Right cardiac atrium (tissue), 5 donors: Measurements from ENCODE around the gene NIN. TPM values are rescaled to one million over a fixed set of nuclear protein-coding genes. Genes with fewer than 3 reads are reported as not detected.
A peak's percentile ranks its signal among the peaks of the same experiment; 100 is the strongest.
"Not testable (repeated sequence)": the region's sequence is repeated elsewhere in the genome, so short reads cannot be mapped to it uniquely, and the experiment has no call there.

Source experiments
- ATAC-seq, 2 donors: fragments of 200-7000 bp; cut with Tn5 transposase; one replicate each; pipeline versions ENCODE4 v1.8.0 to v1.9.1; 2020; ENCODE audit warnings: moderate library complexity in 2 of 2, mild to moderate bottlenecking in 1 of 2
- DNase-seq, 3 donors: peaks; one replicate each; pipeline ENCODE4 v3.0.0-alpha.2; 2020
- H3K27ac ChIP-seq: one replicate; pipeline ENCODE4 v1.5.1; 2013; ENCODE audit warnings: mild to moderate bottlenecking, low read length, control low read depth, moderate library complexity
- H3K27me3 ChIP-seq: one replicate; pipeline ENCODE4 v1.6.1; 2013; ENCODE audit not compliant: control insufficient read depth, insufficient read depth
- H3K4me1 ChIP-seq: one replicate; pipeline ENCODE4 v1.6.1; 2013; ENCODE audit warnings: low read length; ENCODE audit not compliant: control insufficient read depth, insufficient read depth
- H3K4me3 ChIP-seq: one replicate; pipeline ENCODE4 v1.5.1; 2013; ENCODE audit warnings: low read length, control low read depth
- H3K9me3 ChIP-seq: one replicate; pipeline ENCODE4 v1.6.1; 2013; ENCODE audit warnings: low read length; ENCODE audit not compliant: control insufficient read depth
- WGBS: extraction: QIAGEN DNeasy Blood & Tissue Kit; methylation state at CpG from one replicate; pipeline ENCODE4 v1.1.7; 2013; 5-methylcytosine and 5-hydroxymethylcytosine counted together
- intact Hi-C, 4 donors: fragments of 100-400 bp; cut with DNase I; formaldehyde crosslinking; loops; one replicate each; pipeline versions ENCODE4 v1.11.0 to v1.14.0; 2022 to 2023
- polyA plus RNA-seq: library from polyadenylated mRNA; stranded (reverse); fragments of 200-250 nt; gene quantifications from one replicate; pipeline ENCODE4 v1.2.3, GENCODE V29; 2013
- total RNA-seq, 4 donors: library from RNA; stranded (reverse); fragmentation: NEBNext Ultra II Directional; extraction: Animal tissue kit (Norgen Biotek cat#: 25700); gene quantifications; one replicate each; pipeline ENCODE4 v1.2.1, GENCODE V29; 2021
- donor health status: healthy with polysubstance abuse.
- donor health status: DM: no; HTN: yes; CAD: no.
- donor health status: DM: no; HTN: no; CAD: no.
- donor health status: DM: no; HTN: yes; CAD: no; lungs with severe emphysema.
- donor health status: DM: yes; HTN: yes; CAD: no.

NIN gene
- total and polyA plus RNA-seq, 5 donors, result 24.4 to 53.2 (median 45.8) TPM

DNA sequence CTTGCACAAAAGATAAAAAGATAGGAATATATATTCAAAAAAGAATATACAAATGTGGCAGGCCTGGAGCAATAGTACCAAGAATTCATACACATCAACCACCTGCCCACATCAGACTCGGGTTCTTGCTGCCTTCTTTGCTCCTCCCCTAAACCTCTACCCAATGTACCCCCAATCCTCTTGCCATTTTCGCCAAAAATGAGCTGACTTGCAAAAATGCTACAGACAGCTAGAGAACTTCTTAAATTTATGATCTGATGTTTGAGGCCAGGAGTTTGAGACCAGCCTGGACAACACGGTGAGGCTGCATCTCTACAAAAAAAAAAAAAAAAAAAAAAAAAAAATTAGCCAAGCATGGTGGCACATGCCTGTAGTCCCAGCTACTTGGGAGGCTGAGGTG is 119.9 kb downstream of the NIN start:
- 96% methylated on average over 3 of the region's 3 CpGs for WGBS
- Histone ChIP-seq H3K9me3 (no peaks in the 10 kb centered on the region), H3K27me3 (no peaks in the 10 kb centered on the region), H3K4me3 (no peak overlapping the region), H3K27ac (no peak overlapping the region), H3K4me1 (no peaks in the 10 kb centered on the region)
- DNase-seq, result no peak
- intact Hi-C loops, result loop anchor here in 2 of 4 donors (10.0 kb wide), 2 partner anchors 96 to 106 kb away; no protein-coding TSS in a partner anchor
- ATAC-seq, result no peak

DNA sequence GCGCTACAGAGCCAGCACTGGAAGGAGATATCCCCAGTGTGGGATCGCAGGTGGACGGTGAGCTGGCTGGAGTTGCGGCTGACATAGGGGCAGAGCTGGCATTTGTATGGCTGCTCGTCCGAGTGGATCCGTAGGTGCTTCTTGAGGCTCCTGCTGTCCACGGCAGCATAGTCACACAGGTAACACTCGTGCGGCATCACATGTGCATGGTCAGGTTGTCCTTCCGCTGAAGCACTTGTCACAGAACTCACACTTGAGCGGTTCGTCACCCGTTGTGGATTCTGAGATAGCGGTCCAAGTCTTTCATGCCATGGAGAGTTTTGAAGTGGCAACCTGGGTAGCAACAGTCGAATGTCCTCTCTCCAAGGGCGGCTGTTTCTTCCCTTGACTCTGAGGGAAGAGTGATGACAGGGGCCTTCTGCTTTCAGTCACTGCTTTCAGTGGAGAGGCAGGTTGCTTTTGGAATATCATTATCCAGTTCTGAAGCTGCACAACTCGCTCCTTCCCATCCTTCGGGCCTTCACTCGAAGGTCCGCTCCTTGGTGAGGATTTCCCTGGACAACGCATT is 125.9 kb downstream of the NIN start:
- DNase-seq (no peak), ATAC-seq (no peak)
- no peak overlapping the region for H3K4me3 ChIP-seq
- no peaks in the 10 kb centered on the region for H3K9me3 ChIP-seq
- intact Hi-C loops, result no loop called here
- no peak overlapping the region for H3K27ac ChIP-seq
- H3K27me3 ChIP-seq, result no peaks in the 10 kb centered on the region
- no peaks in the 10 kb centered on the region for H3K4me1 ChIP-seq
- WGBS, result 66% methylated on average over 22 of the region's 22 CpGs

GRCh38 chr14:50704454-50705010 is 126.4 kb downstream of the NIN start:
- Histone ChIP-seq H3K4me3 (no peak overlapping the region), H3K4me1 (no peaks in the 10 kb centered on the region), H3K9me3 (no peaks in the 10 kb centered on the region), H3K27ac (no peak overlapping the region), H3K27me3 (no peaks in the 10 kb centered on the region)
- WGBS, result 93% methylated on average over 26 of the region's 26 CpGs
- no peak for ATAC-seq
- intact Hi-C loops, result no loop called here
- DNase-seq, result peak in 1 of 3 donors; percentile 53

GRCh38 chr14:50697659-50698290 is 133.2 kb downstream of the NIN start:
- 74% methylated on average over 4 of the region's 4 CpGs for WGBS
- Histone ChIP-seq H3K27ac (no peak overlapping the region), H3K27me3 (no peaks in the 10 kb centered on the region), H3K4me1 (no peaks in the 10 kb centered on the region), H3K4me3 (no peak overlapping the region), H3K9me3 (no peaks in the 10 kb centered on the region)
- intact Hi-C loops, result no loop called here
- DNase-seq, result no peak
- no peak for ATAC-seq

GRCh38 chr14:50694260-50694659 is 136.7 kb downstream of the NIN start:
- H3K27me3 ChIP-seq, H3K27ac ChIP-seq, H3K4me1 ChIP-seq, H3K4me3 ChIP-seq, ATAC-seq, intact Hi-C loops, DNase-seq, H3K9me3 ChIP-seq: not testable (repeated sequence)
- 96% methylated on average over 3 of the region's 3 CpGs for WGBS

- 94% methylated on average over 1 of the region's 1 CpG for WGBS
- Histone ChIP-seq H3K27ac (no peak overlapping the region), H3K9me3 (no peaks in the 10 kb centered on the region), H3K4me1 (no peaks in the 10 kb centered on the region), H3K27me3 (no peaks in the 10 kb centered on the region), H3K4me3 (no peak overlapping the region)
- ATAC-seq (no peak), DNase-seq (no peak)
- intact Hi-C loops, result no loop called here
Observed at GRCh38 chr14:50688875-50689274, 142.1 kb downstream of the NIN start.

DNA sequence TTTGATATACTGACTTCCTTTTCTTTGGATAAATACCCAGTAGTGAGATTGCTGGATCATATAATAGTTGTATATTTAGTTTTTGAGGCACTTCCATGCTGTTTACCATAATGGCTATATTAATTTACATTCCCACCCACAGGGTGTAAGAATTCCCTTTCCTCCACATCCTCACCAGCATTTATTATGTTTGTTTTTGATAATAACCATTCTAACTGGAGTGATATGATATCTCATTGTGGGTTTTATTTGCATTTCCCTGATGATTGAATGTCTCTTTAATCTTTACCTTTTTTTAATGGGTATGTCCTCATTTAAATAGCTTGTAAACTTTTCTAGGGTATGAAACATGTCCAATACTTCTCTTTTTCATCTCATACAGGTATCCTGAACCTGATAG is 151.3 kb downstream of the NIN start:
- no peak overlapping the region for H3K4me3 ChIP-seq
- no peak for DNase-seq
- no peaks in the 10 kb centered on the region for H3K27me3 ChIP-seq
- H3K9me3 ChIP-seq, result no peaks in the 10 kb centered on the region
- peaks cover 6% of the 10 kb centered on the region for H3K4me1 ChIP-seq
- intact Hi-C loops, result no loop called here
- no peak for ATAC-seq
- H3K27ac ChIP-seq, result no peak overlapping the region

DNA sequence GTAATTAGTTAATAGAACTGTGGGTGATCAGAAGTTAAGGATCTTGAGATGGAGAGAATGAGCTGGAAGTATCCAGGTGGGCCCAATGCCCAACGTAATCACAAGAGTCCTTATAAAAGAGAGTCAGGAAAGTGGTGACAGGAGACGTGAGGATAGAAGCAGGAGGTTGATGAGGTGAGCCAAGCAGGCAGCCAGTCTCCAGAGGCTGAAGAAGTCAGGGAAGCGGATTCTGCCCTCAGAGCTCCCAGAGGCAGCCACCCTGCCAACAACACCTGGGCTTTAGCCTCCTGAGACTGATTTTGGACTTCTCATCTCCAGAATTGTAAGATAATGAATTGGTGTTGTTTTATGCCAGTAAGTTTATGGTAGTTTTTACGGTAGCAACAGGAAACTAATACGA is 152.8 kb downstream of the NIN start:
- Histone ChIP-seq H3K4me3 (no peak overlapping the region), H3K9me3 (no peaks in the 10 kb centered on the region), H3K27me3 (no peaks in the 10 kb centered on the region), H3K27ac (no peak overlapping the region), H3K4me1 (peaks cover 6% of the 10 kb centered on the region)
- 60% methylated on average over 5 of the region's 5 CpGs for WGBS
- intact Hi-C loops, result no loop called here
- DNase-seq (no peak), ATAC-seq (no peak)

DNA sequence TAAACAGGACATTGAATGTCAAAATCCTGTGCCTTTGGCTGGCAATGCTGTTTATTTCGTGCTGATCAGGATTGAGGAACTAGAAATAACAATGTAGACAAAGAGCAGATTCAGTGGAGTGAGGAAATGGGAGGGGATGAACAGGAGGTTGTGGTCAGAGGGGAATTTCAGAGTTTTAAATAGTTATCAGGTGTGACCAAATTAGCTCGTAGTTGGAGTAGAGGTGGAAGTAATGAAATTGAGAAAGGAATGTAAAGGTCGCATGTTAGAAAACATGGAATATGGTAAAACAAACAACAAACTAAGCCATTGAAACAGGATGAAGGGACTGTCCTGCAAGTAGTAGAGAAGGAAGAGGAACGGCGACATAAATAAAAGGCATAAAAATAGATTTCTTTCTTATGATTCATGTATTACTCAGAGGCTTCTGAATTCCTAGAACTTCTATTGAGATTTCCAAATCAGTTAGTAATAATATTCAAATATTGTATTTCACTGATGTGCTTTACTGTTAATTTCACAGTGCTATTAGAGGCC is 153.4 kb downstream of the NIN start:
- WGBS, result 29% methylated on average over 5 of the region's 5 CpGs
- DNase-seq, result no peak
- intact Hi-C loops, result no loop called here
- peak; percentile 33 to 62 for ATAC-seq
- Histone ChIP-seq H3K4me1 (peaks cover 6% of the 10 kb centered on the region), H3K27ac (no peak overlapping the region), H3K9me3 (no peaks in the 10 kb centered on the region), H3K27me3 (no peaks in the 10 kb centered on the region), H3K4me3 (no peak overlapping the region)

- 75% methylated on average over 7 of the region's 7 CpGs for WGBS
- intact Hi-C loops, result no loop called here
- no peak overlapping the region for H3K27ac ChIP-seq
Observed at GRCh38 chr14:50676814-50677516, 154.0 kb downstream of the NIN start.

DNA sequence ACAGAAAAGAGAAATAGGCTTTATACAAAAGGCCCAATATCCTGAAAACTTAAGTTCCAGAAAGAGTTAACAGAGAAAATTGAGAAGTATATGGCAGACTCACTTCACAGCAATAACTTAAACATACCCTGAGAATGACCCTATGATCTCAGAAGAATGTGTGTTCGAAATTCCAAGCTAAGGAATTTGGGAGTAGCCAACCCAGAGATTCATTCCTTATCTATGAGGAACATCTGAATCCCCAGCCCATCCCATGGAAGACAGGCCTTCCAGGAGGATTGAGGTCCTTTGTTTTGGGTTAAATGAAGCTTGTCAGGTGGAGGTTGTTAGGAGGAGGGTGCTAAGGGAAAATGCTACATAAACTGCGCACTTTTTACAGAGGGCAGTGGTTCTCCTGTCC is 155.4 kb downstream of the NIN start:
- no peak for ATAC-seq
- DNase-seq, result no peak
- WGBS, result 77% methylated on average over 2 of the region's 2 CpGs
- peaks cover 6% of the 10 kb centered on the region for H3K4me1 ChIP-seq
- H3K9me3 ChIP-seq, result no peaks in the 10 kb centered on the region
- no peak overlapping the region for H3K27ac ChIP-seq
- no peaks in the 10 kb centered on the region for H3K27me3 ChIP-seq
- no peak overlapping the region for H3K4me3 ChIP-seq
- intact Hi-C loops, result no loop called here

More at GRCh38 chr14:50676814-50677516, 154.0 kb downstream of the NIN start:
- peaks cover 6% of the 10 kb centered on the region for H3K4me1 ChIP-seq
- no peak overlapping the region for H3K4me3 ChIP-seq
- ATAC-seq (no peak), DNase-seq (no peak)
- no peaks in the 10 kb centered on the region for H3K9me3 ChIP-seq
- no peaks in the 10 kb centered on the region for H3K27me3 ChIP-seq
